GM12801 (cell line): Measurements from ENCODE around the gene DNAH17.

Source experiments
- TF ChIP-seq, protein P1 (sequence below): IDR thresholded peaks from one replicate; pipeline ENCODE4 v1.5.1; 2011; ENCODE audit warnings: control low read depth; ENCODE audit not compliant: insufficient read length; ENCODE audit errors: extremely low read depth

The DNAH17 gene

GRCh38 chr17:78412403-78412802 is 164.8 kb downstream of the DNAH17 start:
- TF ChIP-seq, protein P1, sequence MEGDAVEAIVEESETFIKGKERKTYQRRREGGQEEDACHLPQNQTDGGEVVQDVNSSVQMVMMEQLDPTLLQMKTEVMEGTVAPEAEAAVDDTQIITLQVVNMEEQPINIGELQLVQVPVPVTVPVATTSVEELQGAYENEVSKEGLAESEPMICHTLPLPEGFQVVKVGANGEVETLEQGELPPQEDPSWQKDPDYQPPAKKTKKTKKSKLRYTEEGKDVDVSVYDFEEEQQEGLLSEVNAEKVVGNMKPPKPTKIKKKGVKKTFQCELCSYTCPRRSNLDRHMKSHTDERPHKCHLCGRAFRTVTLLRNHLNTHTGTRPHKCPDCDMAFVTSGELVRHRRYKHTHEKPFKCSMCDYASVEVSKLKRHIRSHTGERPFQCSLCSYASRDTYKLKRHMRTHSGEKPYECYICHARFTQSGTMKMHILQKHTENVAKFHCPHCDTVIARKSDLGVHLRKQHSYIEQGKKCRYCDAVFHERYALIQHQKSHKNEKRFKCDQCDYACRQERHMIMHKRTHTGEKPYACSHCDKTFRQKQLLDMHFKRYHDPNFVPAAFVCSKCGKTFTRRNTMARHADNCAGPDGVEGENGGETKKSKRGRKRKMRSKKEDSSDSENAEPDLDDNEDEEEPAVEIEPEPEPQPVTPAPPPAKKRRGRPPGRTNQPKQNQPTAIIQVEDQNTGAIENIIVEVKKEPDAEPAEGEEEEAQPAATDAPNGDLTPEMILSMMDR = no peak

DNA sequence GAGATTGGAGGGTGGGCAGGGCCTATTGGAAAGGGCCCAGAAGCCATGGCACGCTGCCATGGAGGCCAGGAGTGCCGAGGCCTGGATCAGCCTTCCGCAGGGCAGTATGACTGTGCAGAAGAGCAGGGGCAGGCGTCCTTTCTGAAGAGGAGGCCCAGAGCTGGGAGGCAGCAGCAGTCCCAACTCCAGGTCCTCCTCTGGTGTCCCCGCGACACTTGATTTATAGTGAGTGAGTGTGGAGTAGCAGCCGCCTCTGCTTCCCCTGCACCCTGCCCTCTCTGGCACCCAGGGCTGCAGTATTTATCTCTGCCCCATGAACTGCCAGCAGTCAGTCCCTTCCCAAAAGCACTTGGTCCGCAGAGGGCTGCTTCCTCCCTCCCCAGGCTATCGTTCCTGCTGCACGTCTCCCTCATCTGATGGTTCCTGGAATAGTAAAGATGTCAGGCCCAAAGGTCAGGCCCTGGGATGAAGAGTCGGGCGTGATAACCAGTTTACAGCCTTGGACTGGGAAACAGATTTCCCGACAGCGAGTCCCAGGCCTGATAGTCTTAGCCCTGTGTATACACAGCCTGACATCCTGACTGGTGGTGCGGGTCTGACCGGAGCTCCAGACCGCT is 165.8 kb downstream of the DNAH17 start:
- TF ChIP-seq, protein P1 = no peak

DNA sequence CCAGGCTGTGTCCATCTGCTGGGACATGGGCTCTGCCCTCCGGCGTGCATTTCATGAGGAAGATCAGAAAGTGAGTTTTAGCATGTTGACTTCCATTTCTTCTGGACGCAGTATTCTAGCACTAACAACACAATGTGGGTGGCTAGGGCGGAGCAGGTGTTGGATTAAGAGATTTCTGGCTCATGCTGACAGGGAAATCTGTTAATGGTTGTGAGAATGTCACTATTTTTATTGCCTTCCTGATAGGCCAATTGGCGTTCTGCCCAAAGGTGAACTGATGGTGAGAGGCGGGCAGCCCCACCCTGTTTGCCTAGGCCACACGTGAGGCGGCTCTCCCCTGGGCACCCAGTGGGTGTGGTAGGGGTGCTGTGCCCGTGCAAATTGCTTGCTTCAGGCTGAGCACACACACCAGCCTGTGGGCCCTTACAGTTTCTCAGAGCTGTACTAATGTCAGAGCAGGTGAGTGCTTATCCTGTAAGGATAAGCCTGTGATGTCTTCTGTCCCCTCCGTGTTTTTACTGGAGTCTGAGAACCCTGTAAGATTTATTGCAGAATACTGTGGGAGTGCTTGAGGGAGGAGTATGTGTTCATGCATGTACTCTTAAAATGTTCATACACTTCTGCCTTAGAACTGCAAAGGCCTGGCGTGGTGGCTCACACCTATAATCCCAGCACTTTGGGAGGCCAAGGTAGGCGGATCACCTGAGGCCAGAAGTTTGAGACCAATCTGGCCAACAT is 167.8 kb downstream of the DNAH17 start:
- TF ChIP-seq, protein P1 = no peak

DNA sequence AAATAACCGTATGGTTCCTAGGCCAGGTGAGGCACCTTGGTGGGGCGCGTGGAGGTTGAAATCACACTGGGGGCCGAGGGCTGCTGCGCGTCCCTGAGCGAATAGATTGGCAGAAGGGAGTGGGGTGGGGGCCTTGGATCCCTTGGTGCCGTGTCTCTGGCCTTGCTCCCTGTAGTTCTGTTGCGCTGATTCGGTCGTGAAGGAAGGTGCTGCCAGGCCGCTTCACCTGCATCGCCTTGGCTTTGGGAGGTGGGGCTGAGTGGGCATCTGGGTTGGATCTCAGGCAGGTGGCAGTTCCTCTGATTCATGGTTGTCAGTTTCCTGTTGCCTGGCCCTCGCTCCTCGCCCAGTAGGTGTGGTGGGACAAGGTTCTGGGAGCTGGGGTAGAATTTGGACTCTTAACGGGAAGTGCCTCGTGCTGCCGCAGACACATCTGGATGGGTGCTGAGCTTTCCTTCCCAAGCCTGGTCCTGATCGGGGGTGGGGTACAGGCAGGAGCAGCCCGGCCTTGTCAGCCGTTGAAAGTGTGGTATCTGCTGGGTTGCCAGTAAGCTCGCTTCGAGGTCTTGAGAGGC is 168.6 kb downstream of the DNAH17 start:
- TF ChIP-seq, protein P1 = no peak

DNA sequence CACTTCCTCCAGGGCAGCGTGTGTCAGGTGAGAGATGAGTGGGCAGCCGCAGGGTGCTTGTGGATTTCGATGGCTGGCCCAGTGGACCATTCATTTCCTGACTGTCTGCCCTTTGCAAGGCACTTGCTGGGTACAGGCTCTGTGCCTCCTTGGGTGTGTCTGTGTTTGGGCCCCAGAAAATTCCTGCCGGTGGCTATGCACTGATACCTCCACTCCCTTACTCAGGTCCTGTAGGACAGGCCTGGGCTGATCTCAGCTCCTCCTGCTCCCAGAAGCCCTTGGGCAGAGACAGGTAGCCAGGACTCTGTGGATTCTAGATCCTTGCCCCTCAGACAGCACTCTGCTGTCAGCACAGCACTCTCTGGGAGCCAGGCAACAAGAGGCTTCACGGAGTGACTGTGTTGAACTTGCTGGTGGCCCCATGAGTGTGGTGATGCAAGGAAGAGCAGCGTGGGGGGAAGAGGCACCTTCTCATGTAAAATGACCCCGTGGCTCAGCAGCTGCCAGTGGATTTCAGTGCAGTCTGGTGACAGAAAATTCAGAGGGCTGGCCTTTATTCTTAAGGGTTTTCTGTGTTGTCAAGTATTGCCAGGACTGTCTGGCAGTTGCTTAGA is 169.7 kb downstream of the DNAH17 start:
- TF ChIP-seq, protein P1 = no peak

- TF ChIP-seq, protein P1 = no peak
Observed at GRCh38 chr17:78406920-78407319, 170.3 kb downstream of the DNAH17 start.

- TF ChIP-seq, protein P1 = no peak
Observed at GRCh38 chr17:78406396-78406795, 170.8 kb downstream of the DNAH17 start.
